ENCODE results near the gene TXNDC2.

DNA sequence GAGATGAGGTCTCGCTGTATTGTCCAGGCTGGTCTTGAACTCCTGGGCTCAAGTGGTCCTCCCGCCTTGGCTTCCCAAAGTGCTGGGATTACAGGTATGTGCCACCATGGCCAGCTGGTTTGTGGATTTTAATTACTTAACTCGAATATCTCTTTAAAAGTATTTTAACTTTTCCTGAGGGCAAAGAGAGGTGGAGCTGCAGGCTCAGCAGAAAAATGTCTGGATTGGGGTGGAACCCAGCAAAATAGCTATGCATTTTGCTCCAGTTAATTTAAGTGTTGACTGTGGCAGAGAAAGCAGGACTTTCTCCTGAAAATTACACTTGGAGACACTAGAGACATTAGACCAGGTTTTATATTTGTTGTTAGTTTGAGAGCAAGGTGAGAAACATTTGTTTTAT, 35.5 kb upstream of the TXNDC2 start:
- TF ChIP-seq, protein P1, sequence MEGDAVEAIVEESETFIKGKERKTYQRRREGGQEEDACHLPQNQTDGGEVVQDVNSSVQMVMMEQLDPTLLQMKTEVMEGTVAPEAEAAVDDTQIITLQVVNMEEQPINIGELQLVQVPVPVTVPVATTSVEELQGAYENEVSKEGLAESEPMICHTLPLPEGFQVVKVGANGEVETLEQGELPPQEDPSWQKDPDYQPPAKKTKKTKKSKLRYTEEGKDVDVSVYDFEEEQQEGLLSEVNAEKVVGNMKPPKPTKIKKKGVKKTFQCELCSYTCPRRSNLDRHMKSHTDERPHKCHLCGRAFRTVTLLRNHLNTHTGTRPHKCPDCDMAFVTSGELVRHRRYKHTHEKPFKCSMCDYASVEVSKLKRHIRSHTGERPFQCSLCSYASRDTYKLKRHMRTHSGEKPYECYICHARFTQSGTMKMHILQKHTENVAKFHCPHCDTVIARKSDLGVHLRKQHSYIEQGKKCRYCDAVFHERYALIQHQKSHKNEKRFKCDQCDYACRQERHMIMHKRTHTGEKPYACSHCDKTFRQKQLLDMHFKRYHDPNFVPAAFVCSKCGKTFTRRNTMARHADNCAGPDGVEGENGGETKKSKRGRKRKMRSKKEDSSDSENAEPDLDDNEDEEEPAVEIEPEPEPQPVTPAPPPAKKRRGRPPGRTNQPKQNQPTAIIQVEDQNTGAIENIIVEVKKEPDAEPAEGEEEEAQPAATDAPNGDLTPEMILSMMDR (IDR thresholded peaks at IDR 0.05): no peak
- TF ChIP-seq POLR2A (IDR thresholded peaks at IDR 0.05): no peak
